G401 (cell line): ENCODE data around the gene STIP1. TPM values are rescaled to one million over a fixed set of nuclear protein-coding genes. Genes with fewer than 3 reads are reported as not detected.

Experiments used
- DNase-seq: peaks from one replicate; pipeline ENCODE4 v3.0.0-alpha.2; 2015; ENCODE audit warnings: low spot score
- in situ Hi-C: cut with HindIII; loops from 2 replicates; pipeline ENCODE4 v1.10.0; 2016; ENCODE audit warnings: low sequenced_read_pairs, mixed read lengths
- total RNA-seq: library from RNA; depleted of rRNA; stranded (reverse); fragments of >200 nt; shearing (Covaris generic); gene quantifications from 2 replicates; pipeline ENCODE4 v1.2.3, GENCODE V29; 2014; rRNA removed

STIP1 gene
- 241 and 363 TPM in 2 replicates for total RNA-seq

- in situ Hi-C loops = no loop called here
- DNase-seq = peak; percentile 100
Observed at GRCh38 chr11:64185693-64186491, at the start of gene STIP1. STIP1 (plus strand) TSS chr11:64186171; CDS start chr11:64186262, 91 bp downstream.

GRCh38 chr11:64136765-64137441, 49.1 kb upstream of the STIP1 start:
- no peak for DNase-seq
- in situ Hi-C loops = loop anchor here (10.0 kb wide), 1 partner anchor 132 kb away; no protein-coding TSS in a partner anchor

GRCh38 chr11:64138398-64138797, 47.6 kb upstream of the STIP1 start:
- DNase-seq = peak; percentile 82

GRCh38 chr11:64139049-64139448, 46.9 kb upstream of the STIP1 start:
- in situ Hi-C loops = loop anchor here (10.0 kb wide), 1 partner anchor 134 kb away; no protein-coding TSS in a partner anchor

More at GRCh38 chr11:64138398-64138797, 47.6 kb upstream of the STIP1 start:
- in situ Hi-C loops = loop anchor here (10.0 kb wide), 1 partner anchor 134 kb away; no protein-coding TSS in a partner anchor

GRCh38 chr11:64140082-64140481, 45.9 kb upstream of the STIP1 start:
- no peak for DNase-seq
- in situ Hi-C loops = no loop called here

More at GRCh38 chr11:64139049-64139448, 46.9 kb upstream of the STIP1 start:
- no peak for DNase-seq

- in situ Hi-C loops = no loop called here
- DNase-seq = peak; percentile 97
Observed at GRCh38 chr11:64141081-64141783, 44.7 kb upstream of the STIP1 start.

- no peak for DNase-seq
Observed at GRCh38 chr11:64144587-64145472, 41.1 kb upstream of the STIP1 start.

GRCh38 chr11:64146036-64146955, 39.7 kb upstream of the STIP1 start:
- DNase-seq = no peak
- in situ Hi-C loops = no loop called here

More at GRCh38 chr11:64144587-64145472, 41.1 kb upstream of the STIP1 start:
- in situ Hi-C loops = no loop called here

GRCh38 chr11:64148226-64148916, 37.6 kb upstream of the STIP1 start:
- in situ Hi-C loops = no loop called here
- DNase-seq = peak; percentile 82

GRCh38 chr11:64148917-64149617, 36.9 kb upstream of the STIP1 start:
- in situ Hi-C loops = no loop called here
- peak; percentile 53 for DNase-seq

- DNase-seq = no peak
- in situ Hi-C loops = no loop called here
Observed at GRCh38 chr11:64150051-64150450, 35.9 kb upstream of the STIP1 start.

- DNase-seq = peak; percentile 93
- in situ Hi-C loops = no loop called here
Observed at GRCh38 chr11:64150481-64151239, 35.3 kb upstream of the STIP1 start.

GRCh38 chr11:64151337-64151736, 34.6 kb upstream of the STIP1 start:
- no peak for DNase-seq
- in situ Hi-C loops = no loop called here

GRCh38 chr11:64152841-64153691, 32.9 kb upstream of the STIP1 start:
- in situ Hi-C loops = no loop called here
- DNase-seq = peak; percentile 71

- DNase-seq = no peak
Observed at GRCh38 chr11:64153812-64154211, 32.2 kb upstream of the STIP1 start.

More at GRCh38 chr11:64153812-64154211, 32.2 kb upstream of the STIP1 start:
- in situ Hi-C loops = no loop called here
